IPS-11a (cell line): ENCODE measurements around the gene RRP36.

ENCODE experiments used
- H3K4me3 ChIP-seq: one replicate; pipeline ENCODE4 v1.5.1; 2013; ENCODE audit warnings: low read depth, low read length, control low read depth

Gene RRP36

GRCh38 chr6:43006251-43006650, 15.2 kb upstream of the RRP36 start:
- no peak overlapping the region for H3K4me3 ChIP-seq

- H3K4me3 ChIP-seq = no peak overlapping the region
Measured at GRCh38 chr6:43007126-43007525, 14.3 kb upstream of the RRP36 start.

GRCh38 chr6:43009124-43009523, 12.3 kb upstream of the RRP36 start:
- no peak overlapping the region for H3K4me3 ChIP-seq

GRCh38 chr6:43011207-43011606, 10.2 kb upstream of the RRP36 start:
- no peak overlapping the region for H3K4me3 ChIP-seq

- H3K4me3 ChIP-seq = peak overlapping the region; percentile 75
Measured at GRCh38 chr6:43012364-43012763, 9.1 kb upstream of the RRP36 start.

GRCh38 chr6:43013097-43013842, 8.2 kb upstream of the RRP36 start:
- H3K4me3 ChIP-seq = peak overlapping the region; percentile 75

- H3K4me3 ChIP-seq = peak within 1 kb of the TSS; percentile 91
Measured at GRCh38 chr6:43013843-43014433, 7.5 kb upstream of the RRP36 start, which contains the start of the genes KLHDC3 and MEA1. TSS of gene KLHDC3 (plus strand) at chr6:43014249. CDS start at chr6:43017193, 2,944 bp downstream. TSS of gene MEA1 (minus strand) at chr6:43013946. CDS start at chr6:43013813, 133 bp downstream.

- H3K4me3 ChIP-seq = peak overlapping the region; percentile 91
Measured at GRCh38 chr6:43014434-43014909, 7.0 kb upstream of the RRP36 start.

- no peak overlapping the region for H3K4me3 ChIP-seq
Measured at GRCh38 chr6:43016176-43016942, 5.1 kb upstream of the RRP36 start.

- H3K4me3 ChIP-seq = no peak overlapping the region
Measured at GRCh38 chr6:43016943-43017334, 4.5 kb upstream of the RRP36 start.

GRCh38 chr6:43019152-43019551, 2.3 kb upstream of the RRP36 start:
- H3K4me3 ChIP-seq = no peak overlapping the region

GRCh38 chr6:43020052-43020705, 1.2 kb upstream of the RRP36 start:
- H3K4me3 ChIP-seq = no peak overlapping the region

- H3K4me3 ChIP-seq = peak overlapping the region; percentile 99
Measured at GRCh38 chr6:43020847-43021246, 576 bp upstream of the RRP36 start.

- H3K4me3 ChIP-seq = no peak overlapping the region
Measured at GRCh38 chr6:43024436-43024835, 3.0 kb downstream of the RRP36 start.

- H3K4me3 ChIP-seq = no peak overlapping the region
Measured at GRCh38 chr6:43026365-43026764, 4.9 kb downstream of the RRP36 start.

GRCh38 chr6:43029120-43029519, 7.7 kb downstream of the RRP36 start:
- no peak overlapping the region for H3K4me3 ChIP-seq

GRCh38 chr6:43032326-43032725, 10.9 kb downstream of the RRP36 start:
- no peak overlapping the region for H3K4me3 ChIP-seq

GRCh38 chr6:43033496-43034189, 12.2 kb downstream of the RRP36 start:
- no peak overlapping the region for H3K4me3 ChIP-seq

- no peak overlapping the region for H3K4me3 ChIP-seq
Measured at GRCh38 chr6:43034190-43034525, 12.7 kb downstream of the RRP36 start.

GRCh38 chr6:43035495-43036194, 14.2 kb downstream of the RRP36 start:
- H3K4me3 ChIP-seq = no peak overlapping the region
